GM18526 (cell line): ENCODE data around the gene GRN.

Source experiments
- POLR2A ChIP-seq: IDR thresholded peaks from 3 replicates; pipeline ENCODE4 v1.6.1; 2011; ENCODE audit not compliant: insufficient read length; ENCODE audit errors: extremely low read depth

The GRN gene

DNA sequence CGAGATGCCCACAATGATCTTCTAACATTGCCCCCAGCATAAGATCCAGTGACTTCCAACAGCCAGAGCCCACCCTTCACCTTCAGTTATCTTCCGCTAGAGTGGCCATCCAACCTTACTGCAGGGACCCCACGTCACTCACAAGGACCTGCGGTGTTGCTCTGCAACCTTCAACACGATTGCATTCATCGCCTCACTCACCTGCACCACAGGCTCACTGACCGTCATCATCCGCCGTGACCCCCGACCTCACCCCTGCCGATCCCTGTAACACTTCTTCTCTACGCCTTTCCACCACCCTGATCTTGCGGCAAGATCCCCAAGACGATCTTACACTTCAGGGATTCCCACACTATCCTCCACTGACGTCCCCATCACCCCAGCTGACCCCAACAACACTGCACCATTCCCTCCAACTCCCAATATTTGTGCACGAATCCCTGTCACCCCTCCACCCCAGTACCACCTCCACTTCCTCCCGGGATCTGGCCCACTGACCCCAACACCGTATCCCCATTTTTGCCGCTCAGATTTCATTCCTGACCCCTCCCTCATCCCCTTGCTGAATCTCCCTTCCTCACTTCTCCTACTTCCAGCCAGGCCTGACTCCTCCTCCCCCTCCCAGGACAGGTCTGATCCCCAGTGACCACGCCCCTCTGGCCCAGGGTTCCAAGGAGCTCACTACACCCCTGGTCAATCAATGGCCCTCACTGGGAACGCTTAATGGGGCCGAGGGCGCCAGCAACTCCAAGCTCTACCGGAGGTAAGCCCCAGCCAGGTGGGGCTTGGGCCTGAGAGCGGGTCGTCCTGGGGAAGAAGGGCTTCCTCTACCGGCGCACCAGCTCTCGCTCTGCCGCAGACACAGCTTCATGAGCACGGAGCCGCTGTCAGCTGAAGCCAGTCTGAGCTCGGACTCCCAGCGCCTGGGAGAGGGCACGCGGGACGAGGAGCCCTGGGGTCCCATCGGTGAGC, 29.1 kb upstream of the GRN start:
- no peak for TF ChIP-seq POLR2A

- TF ChIP-seq POLR2A, result no peak
Measured at GRCh38 chr17:44317545-44317944, 27.6 kb upstream of the GRN start.

DNA sequence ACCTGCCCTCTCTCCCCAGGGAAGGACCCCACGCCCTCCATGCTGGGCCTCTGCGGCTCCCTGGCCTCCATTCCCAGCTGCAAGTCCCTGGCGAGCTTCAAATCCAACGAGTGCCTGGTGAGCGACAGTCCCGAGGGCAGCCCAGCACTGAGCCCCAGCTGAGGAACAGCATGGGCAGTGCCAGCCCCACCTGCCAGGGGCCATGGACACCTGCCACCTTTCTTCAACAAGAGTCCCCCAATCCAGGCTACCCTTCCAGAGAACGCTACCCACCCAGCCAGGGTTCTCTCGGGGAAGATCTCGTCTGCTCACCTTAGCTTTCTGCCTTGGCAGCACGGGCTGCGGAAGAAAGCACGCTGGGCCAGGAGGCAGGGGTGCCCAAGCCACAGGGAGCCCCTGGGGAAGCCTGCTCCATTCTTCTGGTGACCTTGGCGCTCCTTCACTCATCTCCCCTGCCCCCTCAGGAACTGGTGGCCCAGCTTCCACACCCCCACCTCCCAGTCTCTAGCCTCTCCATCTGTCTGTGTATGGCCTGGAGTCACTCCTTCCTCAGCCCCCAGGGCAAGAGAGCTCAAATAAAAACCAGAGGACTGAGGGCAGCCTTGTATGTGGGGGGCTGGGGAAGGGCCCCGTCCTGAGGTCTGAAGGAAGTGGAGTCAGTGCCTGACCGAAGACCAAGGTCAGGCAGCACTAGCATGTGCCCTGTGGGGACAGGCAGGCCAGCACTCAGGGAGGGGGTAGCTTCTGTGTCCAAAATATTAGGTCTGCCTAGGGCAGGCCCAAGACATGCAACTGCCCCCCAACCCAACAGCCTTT, 26.8 kb upstream of the GRN start:
- no peak for TF ChIP-seq POLR2A

- TF ChIP-seq POLR2A, result no peak
Measured at GRCh38 chr17:44320066-44320465, 25.0 kb upstream of the GRN start.

DNA sequence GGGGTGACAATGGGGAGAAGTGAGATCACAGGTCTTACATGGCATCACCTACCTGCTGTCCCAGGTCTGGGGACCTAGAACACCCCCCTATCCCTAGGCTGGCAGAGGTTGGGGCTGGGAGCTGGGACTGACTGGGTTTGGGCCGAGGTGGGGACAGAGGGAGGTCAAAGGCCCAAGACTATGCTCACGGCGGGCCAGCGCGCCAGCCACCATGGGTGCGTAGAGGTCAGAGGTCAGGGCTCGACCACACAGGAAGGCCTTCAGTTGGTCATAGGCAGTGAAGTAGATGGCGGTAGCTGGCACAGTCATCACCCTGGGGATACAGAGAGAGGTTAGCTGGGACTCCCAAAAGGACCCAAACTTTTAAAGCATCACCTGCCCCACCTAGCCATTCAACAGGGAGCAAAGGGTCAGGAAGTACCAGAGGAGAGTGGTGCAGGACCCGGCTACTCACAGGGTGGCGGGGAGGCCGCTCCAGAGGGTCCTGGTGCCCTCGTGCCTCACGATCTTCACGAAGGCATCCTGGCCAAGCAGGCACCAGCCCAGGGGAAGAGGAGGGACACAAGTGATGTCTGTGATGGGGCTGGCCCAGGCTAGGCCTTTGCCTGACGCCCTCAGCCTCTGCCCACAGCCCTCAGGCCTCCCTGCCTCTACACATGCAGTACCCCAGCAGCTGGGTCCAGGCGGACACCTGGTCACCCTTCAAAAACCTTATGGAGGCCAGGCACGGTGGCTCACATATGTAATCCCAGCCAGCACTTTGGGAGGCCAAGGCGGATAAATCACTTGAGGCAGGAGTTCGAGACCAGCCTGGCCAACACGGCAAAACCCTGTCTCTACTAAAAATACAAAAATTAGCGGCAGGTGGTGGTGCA, 23.6 kb upstream of the GRN start:
- no peak for TF ChIP-seq POLR2A

DNA sequence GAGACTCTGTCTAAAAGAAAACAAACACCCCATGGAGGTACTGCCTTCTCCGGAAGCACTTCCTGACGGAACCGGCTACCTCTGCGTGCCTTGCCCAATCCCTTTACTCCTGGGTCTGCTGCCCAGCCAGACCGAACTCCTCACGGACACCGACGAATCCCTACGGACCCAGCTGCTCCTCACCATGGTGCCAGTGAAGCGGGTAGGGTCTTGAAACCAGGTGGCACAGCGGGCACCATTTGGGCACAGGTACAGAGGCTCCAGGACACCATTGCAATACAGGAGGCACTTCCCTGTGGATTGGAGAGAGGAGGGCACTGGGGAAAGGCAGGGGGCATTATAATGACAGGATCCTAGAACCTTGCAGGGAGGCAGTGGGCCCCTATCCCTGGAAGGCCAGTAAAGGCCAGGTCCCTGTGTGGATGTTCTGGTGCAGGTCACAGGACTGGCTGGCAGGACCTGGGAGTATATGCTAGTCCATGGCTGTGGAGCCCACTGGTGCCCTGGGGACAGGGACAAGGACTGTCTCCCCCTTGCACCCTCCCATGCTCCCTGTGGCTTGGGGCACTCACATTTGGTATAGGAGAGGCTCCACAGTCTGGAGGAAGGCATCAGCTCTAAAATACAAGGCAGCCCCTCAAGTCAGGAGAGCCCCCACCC, 22.7 kb upstream of the GRN start:
- no peak for TF ChIP-seq POLR2A

DNA sequence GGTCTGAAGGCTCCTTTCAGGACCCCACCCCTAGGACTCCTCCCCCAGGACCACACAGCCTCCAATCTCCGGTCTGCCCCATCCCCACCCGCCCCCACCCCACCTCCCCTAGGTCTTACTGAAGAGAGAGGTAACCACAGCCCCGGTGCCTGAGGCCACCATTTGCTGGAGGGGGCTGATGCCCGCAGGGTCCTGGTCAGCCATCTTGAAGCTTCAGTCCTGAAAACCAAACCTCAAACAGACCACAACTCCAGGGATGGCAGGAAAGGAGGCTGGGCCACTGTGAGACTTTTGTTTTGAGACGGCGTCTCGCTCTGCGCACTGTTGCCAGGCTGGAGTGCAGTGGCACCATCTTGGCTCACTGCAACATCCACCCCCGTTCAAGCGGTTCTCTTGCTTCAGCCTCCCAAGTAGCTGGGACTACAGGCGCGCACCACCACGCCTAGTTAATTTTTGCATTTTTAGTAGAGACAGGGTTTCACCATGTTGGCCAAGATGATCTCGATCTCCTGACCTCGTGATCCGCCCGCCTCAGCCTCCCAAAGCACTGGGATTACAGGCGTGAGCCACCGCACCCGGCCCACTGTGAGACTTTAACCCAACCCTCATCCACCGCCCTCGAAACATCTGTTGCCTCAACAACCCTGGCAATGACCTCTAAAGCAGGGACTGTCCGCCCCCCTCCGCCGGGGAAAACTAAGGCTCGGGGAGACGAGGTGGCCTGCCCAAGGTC, 21.6 kb upstream of the GRN start:
- no peak for TF ChIP-seq POLR2A

DNA sequence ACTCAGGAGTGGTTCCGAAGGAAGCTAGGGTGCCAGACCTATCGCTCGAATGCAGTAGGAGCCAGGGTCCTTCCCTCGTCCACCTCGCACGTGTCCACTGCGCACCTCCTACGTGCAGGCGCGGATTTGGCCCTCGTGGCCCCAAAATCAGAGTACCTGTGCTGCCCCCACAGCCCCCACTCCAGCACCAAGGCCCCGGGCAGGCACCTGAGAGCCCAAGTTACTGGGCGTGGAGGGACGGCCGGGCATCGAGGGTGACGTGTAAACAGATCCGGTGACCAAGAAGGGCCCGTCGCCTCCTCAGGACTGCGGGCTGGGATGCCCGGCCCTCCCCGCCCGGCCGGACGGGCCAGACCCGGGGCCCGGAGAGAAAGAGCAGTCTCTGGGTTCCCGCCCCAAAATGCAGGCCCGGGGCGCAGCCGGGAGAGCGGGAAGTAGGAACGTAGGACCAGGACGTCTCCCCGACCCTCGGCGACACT, 21.0 kb upstream of the GRN start:
- TF ChIP-seq POLR2A, result no peak

DNA sequence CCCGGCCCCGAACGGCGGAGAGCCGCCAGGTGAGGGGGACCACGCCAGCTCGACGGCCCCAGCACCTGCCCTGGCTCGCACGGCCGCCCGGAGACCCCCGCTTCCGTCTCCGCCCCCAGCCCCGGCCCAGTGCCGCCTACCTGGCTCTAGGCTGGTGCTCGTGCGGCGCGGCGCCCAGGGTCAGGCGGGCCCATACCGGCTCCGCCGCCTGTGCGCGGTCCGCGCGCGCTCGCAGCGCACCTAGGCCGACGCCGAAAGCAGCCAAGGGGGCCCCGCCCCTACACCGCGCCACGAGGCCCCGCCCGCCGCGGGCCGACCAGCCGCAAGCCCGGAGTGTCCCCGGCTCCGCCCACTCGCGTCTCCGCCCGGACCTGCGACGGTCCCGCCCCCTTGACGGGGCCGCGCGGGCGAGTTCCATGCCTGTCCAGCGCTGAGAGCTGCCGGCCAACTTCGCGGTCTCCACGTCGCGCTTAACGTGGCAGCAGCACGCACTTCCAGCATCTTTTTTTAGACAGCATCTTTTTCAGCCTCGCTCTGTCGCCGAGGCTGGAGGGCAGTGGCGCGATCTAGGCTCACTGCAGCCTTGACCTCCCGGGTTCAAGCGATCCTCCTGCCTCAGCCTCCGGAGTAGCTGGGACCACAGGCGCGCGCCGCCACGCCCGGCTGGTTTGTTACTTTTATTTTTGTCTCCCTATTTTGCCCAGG, 20.4 kb upstream of the GRN start, which contains the start of gene SLC25A39:
Gene SLC25A39 (minus strand): TSS at position 253 of the 705 bp plus-strand sequence. CDS start 1,261 bp downstream, outside the sequence.
- TF ChIP-seq POLR2A, result peak; percentile 79

- peak; percentile 51 for TF ChIP-seq POLR2A
Measured at GRCh38 chr17:44326861-44327444, 18.1 kb upstream of the GRN start.

DNA sequence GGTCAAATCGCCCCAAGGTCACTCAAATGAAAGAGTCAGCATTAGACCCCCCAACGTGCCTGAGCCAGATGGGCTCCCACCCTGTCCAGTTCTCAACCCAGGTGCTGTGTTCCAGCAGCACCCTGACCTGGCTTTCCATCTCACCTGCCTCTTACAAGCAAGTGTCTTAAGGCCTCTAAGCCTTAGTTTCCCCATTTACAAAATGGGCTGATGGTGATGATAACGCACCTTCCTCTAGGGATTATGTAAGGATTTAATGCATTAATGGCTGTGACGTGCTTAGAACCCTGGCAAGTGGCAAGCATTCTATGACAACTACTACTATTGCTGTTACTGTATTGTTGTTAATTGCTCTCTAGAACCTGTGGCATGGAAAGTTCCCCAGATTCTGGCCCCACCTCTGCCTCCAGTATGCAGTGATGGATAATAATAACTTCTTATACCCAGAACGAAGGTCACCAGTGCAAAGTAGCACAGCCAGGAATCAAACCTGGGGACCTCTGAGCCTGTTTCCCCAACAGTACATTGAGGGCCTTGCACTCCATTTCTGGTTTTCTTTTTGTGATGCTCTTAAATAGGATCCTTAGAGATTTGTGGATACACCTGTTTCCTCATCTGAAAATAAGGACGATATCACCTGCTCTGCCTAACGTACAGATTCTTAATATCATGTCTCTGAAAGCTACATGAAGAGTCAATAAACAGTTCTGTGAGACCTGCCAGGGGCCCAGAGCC, 17.2 kb upstream of the GRN start:
- TF ChIP-seq POLR2A, result no peak

- no peak for TF ChIP-seq POLR2A
Measured at GRCh38 chr17:44331249-44331760, 13.8 kb upstream of the GRN start.
